Measurements from ENCODE around the gene BEND7.

Gene BEND7

GRCh38 chr10:13518076-13518692, 10.6 kb downstream of the BEND7 start:
- no peak for DNase-seq

DNA sequence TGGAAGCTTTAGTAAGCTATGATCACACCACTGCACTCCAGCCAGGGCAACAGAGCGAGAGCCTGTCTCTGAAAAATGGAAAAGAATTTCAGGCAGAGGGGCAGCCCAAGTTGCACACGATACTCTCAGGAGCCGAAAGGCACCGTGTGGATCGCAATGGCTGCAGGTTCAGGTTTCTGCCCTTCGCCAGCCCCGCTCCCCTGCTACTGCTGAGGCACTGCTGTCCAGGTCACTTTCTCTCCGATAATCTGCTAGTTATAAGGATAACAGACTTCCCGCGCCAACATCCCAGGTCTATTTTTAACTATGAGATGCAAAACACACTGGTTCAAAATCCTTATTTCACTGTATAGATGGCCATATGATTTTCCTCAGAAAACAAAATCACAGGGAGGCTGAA, 11.1 kb downstream of the BEND7 start:
- no peak for DNase-seq

GRCh38 chr10:13516176-13516575, 12.6 kb downstream of the BEND7 start:
- DNase-seq: no peak

- DNase-seq: no peak
Observed at GRCh38 chr10:13515467-13515866, 13.3 kb downstream of the BEND7 start.

GRCh38 chr10:13514296-13514695, 14.5 kb downstream of the BEND7 start:
- DNase-seq: no peak

DNA sequence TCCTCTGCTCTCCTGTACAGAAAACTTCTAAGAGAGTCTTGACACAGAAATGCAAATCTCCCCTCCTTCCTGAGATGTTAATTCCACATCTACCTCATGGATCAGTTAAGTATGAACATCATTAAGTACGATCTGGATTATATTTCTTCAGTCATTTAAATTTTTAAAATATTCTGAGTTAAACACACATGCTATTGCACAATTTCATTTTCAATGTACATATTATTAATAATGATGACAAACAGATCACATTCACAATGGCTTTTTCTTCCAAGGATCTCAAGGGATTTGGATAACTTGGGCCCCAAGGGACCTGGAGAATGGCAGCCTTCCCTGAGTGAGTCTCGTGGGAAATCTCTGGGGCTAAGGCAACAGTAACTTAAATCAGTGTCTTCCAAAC, 16.2 kb downstream of the BEND7 start:
- no peak for DNase-seq

GRCh38 chr10:13511409-13511808, 17.4 kb downstream of the BEND7 start:
- no peak for DNase-seq

DNA sequence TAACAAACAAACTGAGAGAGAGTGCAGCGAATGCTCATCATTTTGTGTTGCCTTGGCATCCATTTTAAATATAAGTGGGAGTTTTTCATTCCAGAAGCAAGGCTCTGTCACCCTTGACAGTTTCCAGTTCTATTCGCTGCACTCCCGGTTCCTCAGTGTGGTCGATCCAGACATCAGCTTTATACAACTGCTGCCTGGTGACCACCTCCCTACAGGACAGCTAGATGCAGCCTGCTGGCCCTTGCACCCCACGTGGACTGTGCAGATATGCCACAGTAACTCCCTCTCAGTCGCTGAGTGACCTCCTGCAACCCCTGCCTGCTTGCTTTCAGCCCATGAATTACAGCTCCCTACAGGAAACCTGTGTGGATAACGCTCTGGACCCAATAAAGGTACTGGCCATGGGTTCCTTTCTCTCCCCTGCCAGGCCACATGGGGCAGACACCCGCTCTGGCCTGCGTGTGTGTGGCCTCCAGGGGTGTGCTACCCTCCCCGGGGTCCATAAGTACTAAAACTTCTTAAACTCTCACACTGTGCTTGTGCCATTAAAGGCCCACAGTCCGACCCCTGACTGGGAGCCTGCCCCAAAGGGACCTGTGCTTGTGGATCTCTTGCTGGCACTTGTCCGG, 23.6 kb downstream of the BEND7 start:
- no peak for DNase-seq

GRCh38 chr10:13503745-13504463, 24.9 kb downstream of the BEND7 start:
- no peak for DNase-seq

- DNase-seq: no peak
Observed at GRCh38 chr10:13502380-13502779, 26.4 kb downstream of the BEND7 start.

DNA sequence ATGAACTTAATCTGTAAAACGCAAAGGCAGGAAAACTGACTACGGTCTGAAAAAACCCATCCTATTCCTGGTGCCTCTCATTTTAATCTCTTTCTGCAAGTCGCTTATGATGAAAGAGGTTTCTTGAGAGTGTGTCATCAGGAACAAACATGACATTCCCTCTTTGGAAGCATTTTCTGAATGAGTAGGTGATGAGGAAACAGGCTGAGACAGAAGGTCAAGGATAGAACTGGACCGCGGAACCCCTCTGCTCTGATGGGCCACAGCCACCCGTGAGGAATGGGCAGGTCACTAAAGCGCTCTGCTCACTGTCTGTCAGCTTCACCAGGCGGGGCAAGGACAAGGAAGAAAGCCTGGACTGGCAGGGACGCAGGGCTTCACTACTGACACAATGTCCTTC, 28.6 kb downstream of the BEND7 start:
- DNase-seq: no peak

GRCh38 chr10:13499150-13499549, 29.7 kb downstream of the BEND7 start:
- no peak for DNase-seq

GRCh38 chr10:13496931-13497330, 31.9 kb downstream of the BEND7 start:
- DNase-seq: no peak

GRCh38 chr10:13496164-13496563, 32.6 kb downstream of the BEND7 start:
- peak; percentile 65 for DNase-seq

GRCh38 chr10:13492493-13493180, 36.2 kb downstream of the BEND7 start:
- no peak for DNase-seq

GRCh38 chr10:13491747-13492360, 37.0 kb downstream of the BEND7 start:
- DNase-seq: no peak

DNA sequence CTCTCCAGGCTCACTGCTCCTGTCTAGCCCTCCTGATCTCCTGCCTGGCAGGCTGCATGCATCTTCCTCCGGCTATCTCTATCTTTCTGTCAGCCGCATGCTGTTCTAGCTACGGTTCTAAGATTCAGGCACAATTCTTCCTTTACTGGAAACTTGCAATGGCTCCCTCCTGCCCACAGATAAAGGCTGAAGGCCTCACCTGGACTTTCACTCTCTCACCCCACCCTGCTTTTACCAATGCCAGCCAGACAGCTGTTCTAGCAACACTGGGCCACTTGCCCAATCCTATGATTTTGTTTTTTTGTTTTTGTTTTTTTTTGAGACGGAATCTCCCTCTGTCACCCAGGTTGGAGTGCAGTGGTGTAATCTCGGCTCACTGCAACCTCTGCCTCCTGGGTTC, 38.3 kb downstream of the BEND7 start:
- DNase-seq: no peak

- no peak for DNase-seq
Observed at GRCh38 chr10:13489035-13489599, 39.7 kb downstream of the BEND7 start.

DNA sequence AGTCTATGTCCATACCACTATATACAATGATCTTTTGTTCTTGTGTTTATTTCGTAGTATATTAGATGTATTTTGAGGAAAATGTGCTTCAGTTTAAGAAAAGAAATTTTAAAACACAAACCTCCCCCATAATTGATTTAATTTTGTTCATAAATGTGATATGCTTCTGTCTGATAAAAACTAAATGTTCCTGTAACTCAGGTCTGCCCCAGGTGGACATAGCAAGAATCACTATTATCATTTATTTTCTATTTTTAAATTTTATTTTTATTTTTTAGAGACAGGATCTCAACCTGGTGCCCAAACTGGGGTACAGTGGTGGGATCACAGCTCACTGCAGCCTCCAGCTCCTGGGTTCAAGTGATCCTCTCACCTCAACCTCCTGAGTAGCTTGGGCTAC, 43.2 kb downstream of the BEND7 start:
- no peak for DNase-seq

- DNase-seq: no peak
Observed at GRCh38 chr10:13483951-13484350, 44.9 kb downstream of the BEND7 start.

- DNase-seq: no peak
Observed at GRCh38 chr10:13483073-13483472, 45.7 kb downstream of the BEND7 start.

DNA sequence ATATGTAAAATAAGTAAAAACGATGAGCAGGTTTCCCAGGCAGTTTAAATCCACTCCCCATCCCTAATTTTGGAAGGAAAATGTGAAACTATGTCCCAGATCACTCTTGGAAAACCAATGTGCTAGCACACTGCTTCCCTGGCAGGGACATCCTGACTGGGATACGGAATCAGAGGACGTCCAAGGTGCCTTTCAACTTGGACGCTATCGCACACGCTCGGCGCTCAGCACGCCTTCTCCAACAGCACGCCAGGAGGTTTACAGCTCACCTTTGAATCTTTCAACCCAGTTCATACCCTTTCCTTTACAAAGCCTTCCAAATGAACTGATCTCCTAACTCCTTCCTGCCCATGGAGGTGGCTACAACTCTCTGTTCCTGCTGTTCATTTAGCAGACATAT, 47.1 kb downstream of the BEND7 start:
- no peak for DNase-seq

DNA sequence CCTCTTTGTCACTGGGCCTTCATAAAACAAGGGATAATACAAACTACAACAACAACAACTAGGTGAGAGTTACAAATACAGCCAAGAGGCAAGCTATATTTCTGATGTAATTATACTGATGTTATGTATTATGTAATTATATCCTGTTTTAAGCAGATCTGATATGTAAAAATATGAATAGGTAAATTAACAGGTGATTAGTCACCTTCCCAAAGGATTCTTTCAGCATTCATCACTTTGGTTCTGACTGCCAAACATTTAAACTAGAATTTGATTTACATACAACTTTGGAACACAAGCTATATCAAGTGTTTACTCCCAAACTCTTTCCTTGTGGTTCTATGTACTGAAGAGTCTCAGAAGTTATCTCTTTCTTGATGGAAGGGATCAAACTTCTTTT, 53.7 kb downstream of the BEND7 start:
- no peak for DNase-seq
